ENCODE measurements around the gene BSND. TPM values are rescaled to one million over a fixed set of nuclear protein-coding genes. Genes with fewer than 3 reads are reported as not detected.

BSND gene
- total and polyA plus RNA-seq, 9 of the 15 experiments (the other 6 are each of a cell fraction or from before 2014, with no cell fraction given) = not detected

DNA sequence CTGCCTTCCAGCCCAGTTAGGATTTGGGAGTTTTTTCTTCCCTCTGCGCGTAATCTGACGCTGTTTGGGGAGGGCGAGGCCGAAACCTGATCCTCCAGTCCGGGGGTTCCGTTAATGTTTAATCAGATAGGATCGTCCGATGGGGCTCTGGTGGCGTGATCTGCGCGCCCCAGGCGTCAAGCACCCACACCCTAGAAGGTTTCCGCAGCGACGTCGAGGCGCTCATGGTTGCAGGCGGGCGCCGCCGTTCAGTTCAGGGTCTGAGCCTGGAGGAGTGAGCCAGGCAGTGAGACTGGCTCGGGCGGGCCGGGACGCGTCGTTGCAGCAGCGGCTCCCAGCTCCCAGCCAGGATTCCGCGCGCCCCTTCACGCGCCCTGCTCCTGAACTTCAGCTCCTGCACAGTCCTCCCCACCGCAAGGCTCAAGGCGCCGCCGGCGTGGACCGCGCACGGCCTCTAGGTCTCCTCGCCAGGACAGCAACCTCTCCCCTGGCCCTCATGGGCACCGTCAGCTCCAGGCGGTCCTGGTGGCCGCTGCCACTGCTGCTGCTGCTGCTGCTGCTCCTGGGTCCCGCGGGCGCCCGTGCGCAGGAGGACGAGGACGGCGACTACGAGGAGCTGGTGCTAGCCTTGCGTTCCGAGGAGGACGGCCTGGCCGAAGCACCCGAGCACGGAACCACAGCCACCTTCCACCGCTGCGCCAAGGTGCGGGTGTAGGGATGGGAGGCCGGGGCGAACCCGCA lies 40.8 kb downstream of the BSND start, which contains the start of gene PCSK9 (continued):
- TF ChIP-seq ILK (tag; IDR thresholded peaks at IDR 0.05; ENCODE audit: borderline replicate concordance, low read depth) = no peak
- no peak for TF ChIP-seq SMAD2 (IDR thresholded peaks at IDR 0.05; ENCODE audit: low read depth, low read length)
- TF ChIP-seq SUPT5H (IDR thresholded peaks at IDR 0.05) = peak; percentile 70
- TF ChIP-seq, protein P1, sequence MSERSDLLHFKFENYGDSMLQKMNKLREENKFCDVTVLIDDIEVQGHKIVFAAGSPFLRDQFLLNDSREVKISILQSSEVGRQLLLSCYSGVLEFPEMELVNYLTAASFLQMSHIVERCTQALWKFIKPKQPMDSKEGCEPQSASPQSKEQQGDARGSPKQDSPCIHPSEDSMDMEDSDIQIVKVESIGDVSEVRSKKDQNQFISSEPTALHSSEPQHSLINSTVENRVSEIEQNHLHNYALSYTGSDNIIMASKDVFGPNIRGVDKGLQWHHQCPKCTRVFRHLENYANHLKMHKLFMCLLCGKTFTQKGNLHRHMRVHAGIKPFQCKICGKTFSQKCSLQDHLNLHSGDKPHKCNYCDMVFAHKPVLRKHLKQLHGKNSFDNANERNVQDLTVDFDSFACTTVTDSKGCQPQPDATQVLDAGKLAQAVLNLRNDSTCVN (CRISPR knock-in tag; IDR thresholded peaks at IDR 0.05) = no peak
- TF ChIP-seq KHSRP (IDR thresholded peaks at IDR 0.05) = no peak
- peak; percentile 61 to 70 for TF ChIP-seq NRF1 (conservative IDR thresholded peaks at IDR 0.05 in 1 of 2, IDR thresholded peaks at IDR 0.05 in 1 of 2)
- 0 out of 2 replicates have a peak, but pooled peaks have one; percentile 19 for TF ChIP-seq NR2C2 (CRISPR knock-in tag; IDR thresholded peaks at IDR 0.05)
- no peak for TF ChIP-seq NR2C2 (tag; IDR thresholded peaks at IDR 0.05)
- no peak; the same call in 1 of the 2 replicates for TF ChIP-seq CREB1 (IDR thresholded peaks at IDR 0.05)
- TF ChIP-seq CREB1 (CRISPR knock-in tag; IDR thresholded peaks at IDR 0.05) = peak; percentile 29; the same call in 1 of the 2 replicates
- TF ChIP-seq ZNF695 (CRISPR knock-in tag; IDR thresholded peaks at IDR 0.05) = no peak
- TF ChIP-seq, protein P2, sequence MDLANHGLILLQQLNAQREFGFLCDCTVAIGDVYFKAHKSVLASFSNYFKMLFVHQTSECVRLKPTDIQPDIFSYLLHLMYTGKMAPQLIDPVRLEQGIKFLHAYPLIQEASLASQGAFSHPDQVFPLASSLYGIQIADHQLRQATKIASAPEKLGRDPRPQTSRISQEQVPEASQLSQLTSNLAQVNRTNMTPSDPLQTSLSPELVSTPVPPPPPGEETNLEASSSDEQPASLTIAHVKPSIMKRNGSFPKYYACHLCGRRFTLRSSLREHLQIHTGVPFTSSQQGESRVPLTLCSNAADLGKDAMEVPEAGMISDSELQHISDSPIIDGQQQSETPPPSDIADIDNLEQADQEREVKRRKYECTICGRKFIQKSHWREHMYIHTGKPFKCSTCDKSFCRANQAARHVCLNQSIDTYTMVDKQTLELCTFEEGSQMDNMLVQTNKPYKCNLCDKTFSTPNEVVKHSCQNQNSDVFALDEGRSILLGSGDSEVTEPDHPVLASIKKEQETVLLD (IDR thresholded peaks at IDR 0.05) = 0 out of 2 replicates have a peak, but pooled peaks have one; percentile 54
- no peak for TF ChIP-seq XRCC4 (IDR thresholded peaks at IDR 0.05; ENCODE audit: extremely low read depth, insufficient read depth, insufficient read length)
- no peak for TF ChIP-seq XRCC5 (IDR thresholded peaks at IDR 0.05; ENCODE audit: low read depth, low read length)
- no peak for TF ChIP-seq MTA1 (IDR thresholded peaks at IDR 0.05; ENCODE audit: borderline replicate concordance)
- TF ChIP-seq, protein P3, sequence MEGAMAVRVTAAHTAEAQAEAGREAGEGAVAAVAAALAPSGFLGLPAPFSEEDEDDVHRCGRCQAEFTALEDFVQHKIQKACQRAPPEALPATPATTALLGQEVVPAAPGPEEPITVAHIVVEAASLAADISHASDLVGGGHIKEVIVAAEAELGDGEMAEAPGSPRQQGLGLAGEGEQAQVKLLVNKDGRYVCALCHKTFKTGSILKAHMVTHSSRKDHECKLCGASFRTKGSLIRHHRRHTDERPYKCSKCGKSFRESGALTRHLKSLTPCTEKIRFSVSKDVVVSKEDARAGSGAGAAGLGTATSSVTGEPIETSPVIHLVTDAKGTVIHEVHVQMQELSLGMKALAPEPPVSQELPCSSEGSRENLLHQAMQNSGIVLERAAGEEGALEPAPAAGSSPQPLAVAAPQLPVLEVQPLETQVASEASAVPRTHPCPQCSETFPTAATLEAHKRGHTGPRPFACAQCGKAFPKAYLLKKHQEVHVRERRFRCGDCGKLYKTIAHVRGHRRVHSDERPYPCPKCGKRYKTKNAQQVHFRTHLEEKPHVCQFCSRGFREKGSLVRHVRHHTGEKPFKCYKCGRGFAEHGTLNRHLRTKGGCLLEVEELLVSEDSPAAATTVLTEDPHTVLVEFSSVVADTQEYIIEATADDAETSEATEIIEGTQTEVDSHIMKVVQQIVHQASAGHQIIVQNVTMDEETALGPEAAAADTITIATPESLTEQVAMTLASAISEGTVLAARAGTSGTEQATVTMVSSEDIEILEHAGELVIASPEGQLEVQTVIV (CRISPR knock-in tag; IDR thresholded peaks at IDR 0.05; ENCODE audit: borderline replicate concordance) = no peak
- peak; percentile 20; the same call in 1 of the 2 replicates for TF ChIP-seq SP1 (CRISPR knock-in tag; IDR thresholded peaks at IDR 0.05)
- TF ChIP-seq PCBP2 (IDR thresholded peaks at IDR 0.05; ENCODE audit: low read depth, low read length, poor library complexity, severe bottlenecking) = no peak
- no peak for TF ChIP-seq ZNF23 (CRISPR knock-in tag; IDR thresholded peaks at IDR 0.05)
- TF ChIP-seq, protein P4, sequence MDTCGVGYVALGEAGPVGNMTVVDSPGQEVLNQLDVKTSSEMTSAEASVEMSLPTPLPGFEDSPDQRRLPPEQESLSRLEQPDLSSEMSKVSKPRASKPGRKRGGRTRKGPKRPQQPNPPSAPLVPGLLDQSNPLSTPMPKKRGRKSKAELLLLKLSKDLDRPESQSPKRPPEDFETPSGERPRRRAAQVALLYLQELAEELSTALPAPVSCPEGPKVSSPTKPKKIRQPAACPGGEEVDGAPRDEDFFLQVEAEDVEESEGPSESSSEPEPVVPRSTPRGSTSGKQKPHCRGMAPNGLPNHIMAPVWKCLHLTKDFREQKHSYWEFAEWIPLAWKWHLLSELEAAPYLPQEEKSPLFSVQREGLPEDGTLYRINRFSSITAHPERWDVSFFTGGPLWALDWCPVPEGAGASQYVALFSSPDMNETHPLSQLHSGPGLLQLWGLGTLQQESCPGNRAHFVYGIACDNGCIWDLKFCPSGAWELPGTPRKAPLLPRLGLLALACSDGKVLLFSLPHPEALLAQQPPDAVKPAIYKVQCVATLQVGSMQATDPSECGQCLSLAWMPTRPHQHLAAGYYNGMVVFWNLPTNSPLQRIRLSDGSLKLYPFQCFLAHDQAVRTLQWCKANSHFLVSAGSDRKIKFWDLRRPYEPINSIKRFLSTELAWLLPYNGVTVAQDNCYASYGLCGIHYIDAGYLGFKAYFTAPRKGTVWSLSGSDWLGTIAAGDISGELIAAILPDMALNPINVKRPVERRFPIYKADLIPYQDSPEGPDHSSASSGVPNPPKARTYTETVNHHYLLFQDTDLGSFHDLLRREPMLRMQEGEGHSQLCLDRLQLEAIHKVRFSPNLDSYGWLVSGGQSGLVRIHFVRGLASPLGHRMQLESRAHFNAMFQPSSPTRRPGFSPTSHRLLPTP (IDR thresholded peaks at IDR 0.05; ENCODE audit: borderline replicate concordance, extremely low read depth, insufficient read length) = no peak
- 0 out of 2 replicates have a peak, but pooled peaks have one; percentile 18 for TF ChIP-seq ZNF76 (CRISPR knock-in tag; IDR thresholded peaks at IDR 0.05; ENCODE audit: borderline replicate concordance)
